HG03354 (cell line): ENCODE measurements around the gene ACSL3.
"Not testable (repeated sequence)": the region's sequence is repeated elsewhere in the genome, so short reads cannot be mapped to it uniquely, and the experiment has no call there.

Source experiments
- ATAC-seq: cut with Tn5 transposase; IDR thresholded peaks from one replicate; pipeline ENCODE4 v1.9.1; 2021; ENCODE audit warnings: mild to moderate bottlenecking; ENCODE audit not compliant: unreplicated experiment, poor library complexity, severe bottlenecking

Gene ACSL3

DNA sequence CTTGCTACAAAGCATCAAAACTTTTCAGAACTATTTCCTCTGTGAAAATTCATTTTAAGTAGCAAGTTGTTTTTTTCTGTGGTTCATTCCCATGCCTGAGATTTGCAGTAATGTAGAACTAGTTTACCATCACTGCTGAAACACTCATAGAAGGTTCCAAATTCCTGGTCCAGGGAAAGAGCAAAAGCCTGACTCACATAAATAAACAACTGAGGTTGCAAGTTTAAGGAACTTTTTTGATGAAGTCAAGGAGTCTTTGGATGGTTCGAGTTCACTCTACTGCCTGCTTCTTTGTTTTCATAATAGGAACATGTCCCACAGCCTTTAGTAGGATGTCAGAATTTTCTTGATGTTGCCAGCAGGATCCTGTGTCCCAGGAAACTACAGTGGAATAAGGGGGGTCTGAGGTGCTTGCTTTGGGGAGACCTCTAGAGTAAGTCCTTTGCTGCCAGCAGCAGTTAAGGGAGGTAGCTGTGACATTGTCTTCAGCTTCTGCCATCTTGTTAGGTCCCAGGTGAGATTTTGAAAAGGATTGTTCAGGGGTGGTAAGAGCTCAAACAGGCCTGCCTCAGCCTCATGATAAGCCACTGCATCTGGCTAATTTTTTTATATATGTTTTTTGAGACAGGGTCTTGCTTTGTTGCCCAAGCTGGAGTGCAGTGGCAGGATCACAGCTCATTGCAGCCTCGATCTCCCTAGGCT is 43.9 kb downstream of the ACSL3 start:
- no peak for ATAC-seq

DNA sequence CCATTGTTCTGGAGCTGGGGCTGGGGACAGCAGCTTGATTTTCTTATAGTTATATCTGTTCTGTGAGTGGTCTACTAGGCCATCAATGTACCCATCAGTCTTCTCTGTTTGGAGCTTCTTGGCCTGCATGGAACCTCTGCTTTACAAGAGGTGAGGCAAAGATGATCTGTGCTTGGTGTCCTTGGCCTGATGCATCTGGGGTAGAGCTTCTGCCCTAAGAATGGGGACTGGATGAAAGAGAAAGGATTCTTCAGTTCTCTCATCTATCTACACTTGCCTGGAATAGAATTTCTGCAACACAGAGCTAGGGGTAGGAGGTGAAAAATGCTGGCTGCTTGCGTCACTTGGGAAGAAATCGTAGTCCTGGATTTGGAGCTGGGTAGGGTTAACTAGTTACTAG is 46.2 kb downstream of the ACSL3 start:
- ATAC-seq: no peak

DNA sequence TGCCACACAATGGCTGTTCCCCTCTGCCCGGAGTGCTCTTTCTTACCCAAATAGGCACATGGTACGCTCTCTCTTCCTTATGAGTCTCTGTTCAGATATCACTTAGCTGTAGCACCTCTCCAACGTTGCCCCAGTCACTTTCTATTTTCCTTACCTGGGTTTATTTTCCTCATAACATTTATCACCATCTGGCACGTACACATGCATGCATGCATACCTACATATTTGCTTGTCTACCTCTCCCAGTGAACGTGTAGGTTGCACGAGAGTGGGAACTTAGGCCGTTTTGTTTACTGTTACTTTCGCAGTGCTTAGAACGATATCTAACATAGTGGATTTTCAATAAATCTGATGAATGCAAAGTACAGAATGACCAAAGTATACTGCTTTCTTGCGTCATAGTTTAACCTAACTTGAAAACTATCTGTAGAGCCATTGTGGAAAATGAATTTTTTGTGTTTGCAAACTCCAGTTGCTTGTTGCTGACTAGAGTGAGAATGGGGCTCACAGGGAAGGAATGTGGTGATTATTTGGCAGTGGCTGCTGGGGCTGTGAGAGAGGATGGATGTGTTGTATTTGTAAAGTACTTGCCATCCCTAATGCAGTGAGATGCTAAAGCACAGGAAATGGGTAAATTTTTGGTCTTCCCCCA is 47.1 kb downstream of the ACSL3 start:
- ATAC-seq: no peak

DNA sequence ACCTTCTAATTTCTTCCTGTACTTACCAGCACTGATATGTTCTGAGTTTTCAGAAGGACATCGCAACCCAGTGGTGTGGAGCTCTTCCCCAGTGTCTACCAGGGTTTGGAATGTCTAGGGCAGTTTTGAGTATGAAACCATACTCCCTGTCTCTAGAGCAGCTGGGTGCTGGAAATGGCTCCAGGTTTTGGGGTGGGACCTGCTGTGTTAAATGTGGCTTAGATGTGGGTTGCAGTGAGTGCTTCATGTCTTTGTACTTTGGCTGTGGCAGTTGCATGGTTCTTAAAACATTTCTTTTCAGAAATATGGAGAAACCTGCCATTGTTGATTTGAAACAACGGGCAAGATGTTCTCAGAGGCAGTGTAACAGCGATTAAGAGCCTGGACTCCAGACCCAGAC is 48.5 kb downstream of the ACSL3 start:
- no peak for ATAC-seq

DNA sequence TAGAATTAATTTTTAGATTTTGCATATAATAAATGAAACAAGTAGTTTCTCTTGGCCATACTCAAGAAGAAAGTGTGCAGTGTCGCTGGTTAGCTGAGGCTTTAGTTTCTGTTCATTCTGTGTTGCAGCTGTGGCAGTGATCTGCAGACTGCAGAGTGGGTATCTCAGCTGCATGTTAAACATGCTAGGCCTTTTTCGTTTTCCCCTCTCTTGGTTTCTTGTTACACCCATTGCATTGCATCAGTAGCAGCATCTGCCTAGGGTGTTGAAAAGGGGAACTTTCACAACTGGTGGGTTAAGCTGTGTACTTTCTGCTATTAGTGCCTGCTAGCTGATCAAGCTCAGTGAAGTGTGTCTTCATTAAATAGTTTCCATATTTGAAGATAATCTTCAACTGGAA is 51.3 kb downstream of the ACSL3 start:
- peak; percentile 97 for ATAC-seq

DNA sequence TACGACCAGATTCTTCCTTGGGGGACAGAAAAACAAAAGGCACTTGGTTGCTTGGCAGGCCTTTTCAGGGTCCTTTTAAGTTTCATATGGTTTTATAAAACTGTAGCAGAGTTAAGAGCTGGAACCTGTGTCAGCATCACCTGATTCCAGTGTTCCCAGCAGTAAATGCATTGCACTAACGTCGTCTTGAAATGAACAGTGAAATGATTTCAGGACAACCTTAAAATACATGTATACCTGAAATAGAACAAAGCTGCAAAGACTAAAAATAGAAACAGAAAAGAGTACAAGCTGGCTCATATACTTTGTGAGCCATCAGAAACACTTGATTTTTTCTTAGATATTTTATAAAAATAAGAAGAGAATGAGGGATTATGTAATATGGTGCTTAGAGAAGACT is 51.9 kb downstream of the ACSL3 start:
- peak; percentile 3 for ATAC-seq

DNA sequence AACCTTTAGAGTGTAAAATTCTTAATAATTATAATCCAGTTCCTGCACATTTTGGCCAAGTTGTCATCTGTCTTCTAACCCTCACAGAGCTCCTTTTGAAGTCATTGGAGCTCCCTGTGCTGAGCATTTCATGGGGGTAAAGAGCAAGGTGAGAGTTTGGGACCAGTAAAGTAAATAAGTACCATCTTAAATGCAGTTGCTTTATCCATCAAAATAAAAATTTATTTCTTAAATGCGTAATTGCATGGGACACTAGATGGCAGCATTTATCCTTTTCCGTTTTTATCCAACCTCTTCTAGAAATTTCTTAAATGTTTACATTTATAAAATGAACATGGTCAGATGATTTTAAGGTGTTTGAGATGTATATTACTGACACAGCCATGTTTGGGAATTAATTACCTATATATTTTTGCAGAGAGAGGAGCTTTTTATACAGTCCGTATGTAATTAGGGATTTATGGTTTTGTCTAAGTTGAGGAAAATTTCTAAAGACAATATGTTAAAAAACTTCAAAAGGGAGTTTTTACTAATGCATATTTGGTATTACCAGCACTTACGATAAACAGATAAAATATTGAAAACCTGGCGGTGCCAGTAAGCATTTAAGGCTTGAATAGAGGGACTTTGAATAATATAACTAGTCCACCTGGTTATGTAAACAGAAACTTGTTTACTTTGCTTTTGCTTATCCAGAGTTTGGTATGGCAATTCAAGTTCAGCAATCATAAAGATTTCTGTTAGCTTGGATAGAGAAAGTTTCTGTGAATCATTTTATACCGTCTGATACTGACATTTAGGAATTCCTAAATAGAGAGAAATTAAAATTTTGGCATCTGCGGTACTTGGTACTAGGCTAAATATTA is 54.5 kb downstream of the ACSL3 start:
- ATAC-seq: no peak

DNA sequence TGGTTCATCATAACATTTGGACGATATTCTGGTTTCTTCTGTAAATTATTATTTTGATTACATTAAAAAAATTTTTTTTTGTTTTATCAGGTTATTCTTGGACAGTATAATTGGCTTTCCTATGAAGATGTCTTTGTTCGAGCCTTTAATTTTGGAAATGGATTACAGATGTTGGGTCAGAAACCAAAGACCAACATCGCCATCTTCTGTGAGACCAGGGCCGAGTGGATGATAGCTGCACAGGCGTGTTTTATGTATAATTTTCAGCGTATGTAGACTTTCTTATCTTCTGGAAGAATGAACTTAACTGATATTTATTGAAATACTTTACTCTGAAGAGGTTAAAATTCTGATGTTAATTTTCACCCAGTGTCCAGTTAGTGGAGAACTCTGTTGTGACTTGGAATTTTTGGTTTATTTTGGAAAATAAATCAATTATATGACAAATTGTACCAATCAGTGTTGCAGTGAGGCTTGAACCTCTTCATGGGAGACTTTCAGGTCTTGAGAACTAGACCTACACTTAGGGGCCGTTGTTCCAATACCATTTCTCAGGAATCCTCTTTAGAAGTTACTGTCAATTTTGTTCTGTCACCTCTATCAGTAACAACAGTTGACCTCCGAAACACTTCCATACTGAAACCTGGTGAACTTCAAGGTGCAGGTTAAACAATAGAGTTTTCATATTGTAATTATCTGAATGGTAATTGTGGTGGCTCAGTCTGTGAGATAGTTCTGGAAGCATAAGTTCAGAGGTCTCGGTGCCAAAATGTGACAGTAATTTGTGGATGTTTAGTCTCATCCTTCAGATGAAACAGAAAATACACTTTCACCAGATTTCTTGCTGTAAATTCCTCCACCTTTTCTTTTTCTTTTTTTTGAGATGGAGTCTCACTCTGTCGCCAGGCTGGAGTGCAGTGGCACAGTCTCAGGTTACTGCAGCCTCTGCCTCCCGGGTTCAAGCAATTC is 55.7 kb downstream of the ACSL3 start:
- no peak for ATAC-seq

DNA sequence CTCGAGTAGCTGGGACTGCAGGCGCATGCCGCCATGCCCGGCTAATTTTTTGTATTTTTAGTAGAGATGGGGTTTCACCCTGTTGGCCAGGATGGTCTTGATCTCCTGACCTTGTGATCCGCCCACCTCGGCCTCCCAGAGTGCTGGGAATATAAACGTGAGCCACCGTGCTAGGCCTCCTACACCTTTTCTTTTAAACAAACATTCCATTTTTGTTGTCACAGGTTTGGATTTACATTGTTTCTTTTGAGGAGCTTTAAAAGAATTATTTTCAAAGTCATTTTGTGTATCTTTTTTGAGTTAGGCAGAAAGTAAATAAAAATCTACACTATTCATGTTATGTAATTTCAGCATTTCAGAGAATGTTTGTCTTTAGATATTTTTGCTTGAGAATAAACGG is 56.4 kb downstream of the ACSL3 start:
- not testable (repeated sequence) for ATAC-seq

DNA sequence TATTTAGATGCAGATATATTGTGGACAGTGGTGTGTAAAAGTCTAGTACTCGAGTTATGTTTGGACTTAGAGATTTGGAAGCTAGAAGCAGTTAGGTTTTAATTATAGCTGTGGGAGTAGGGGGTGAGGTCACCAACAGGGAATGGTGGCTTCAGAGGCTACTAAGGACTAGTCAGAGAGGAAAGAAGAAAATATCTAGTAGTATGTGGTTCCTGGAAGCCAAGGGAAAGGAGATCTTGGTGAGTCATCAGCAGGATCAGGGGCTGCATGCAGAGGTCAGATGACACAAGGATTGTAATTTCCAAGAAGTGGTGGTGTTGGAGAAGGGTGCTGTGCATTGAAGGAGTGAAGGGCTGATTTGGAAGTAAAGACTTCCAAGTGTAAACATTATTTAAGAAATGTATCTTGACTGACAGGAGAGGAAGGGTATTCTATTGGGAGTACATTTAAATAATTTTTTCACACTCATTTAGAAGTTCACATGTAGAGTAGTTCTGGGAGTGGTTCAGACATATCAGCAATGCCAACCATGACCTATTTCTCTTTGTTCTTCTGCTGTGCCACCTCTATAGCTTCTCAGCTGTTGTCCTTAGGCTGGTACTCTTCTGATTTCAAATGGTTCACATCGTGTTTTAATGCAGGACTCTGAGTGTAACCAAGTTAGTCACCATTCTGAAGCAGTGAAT is 59.1 kb downstream of the ACSL3 start:
- ATAC-seq: no peak

DNA sequence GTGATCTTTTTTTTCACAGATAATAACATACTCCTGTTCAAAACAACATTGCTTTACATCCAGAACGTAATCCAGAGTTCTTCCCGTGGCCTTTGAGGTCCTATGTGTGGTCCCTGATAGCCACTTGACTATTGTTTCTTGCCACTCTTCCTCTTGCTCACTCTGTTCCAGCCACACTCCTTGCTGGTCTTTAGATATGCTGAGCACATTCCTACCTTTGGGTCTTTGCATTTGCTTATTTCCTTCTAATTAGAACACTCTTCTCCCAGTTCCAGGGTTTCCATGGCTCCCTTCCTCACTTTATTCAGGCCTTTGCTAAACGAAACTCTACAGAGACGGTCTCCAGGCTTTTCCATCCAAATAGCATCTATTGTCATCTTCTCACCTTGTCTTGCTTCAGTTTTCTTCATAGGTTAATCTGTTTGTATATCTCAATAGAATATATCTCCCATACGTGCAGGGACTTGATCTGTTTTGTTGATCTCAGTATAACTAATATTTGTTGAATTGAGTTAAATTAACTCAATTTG is 59.9 kb downstream of the ACSL3 start:
- no peak for ATAC-seq

DNA sequence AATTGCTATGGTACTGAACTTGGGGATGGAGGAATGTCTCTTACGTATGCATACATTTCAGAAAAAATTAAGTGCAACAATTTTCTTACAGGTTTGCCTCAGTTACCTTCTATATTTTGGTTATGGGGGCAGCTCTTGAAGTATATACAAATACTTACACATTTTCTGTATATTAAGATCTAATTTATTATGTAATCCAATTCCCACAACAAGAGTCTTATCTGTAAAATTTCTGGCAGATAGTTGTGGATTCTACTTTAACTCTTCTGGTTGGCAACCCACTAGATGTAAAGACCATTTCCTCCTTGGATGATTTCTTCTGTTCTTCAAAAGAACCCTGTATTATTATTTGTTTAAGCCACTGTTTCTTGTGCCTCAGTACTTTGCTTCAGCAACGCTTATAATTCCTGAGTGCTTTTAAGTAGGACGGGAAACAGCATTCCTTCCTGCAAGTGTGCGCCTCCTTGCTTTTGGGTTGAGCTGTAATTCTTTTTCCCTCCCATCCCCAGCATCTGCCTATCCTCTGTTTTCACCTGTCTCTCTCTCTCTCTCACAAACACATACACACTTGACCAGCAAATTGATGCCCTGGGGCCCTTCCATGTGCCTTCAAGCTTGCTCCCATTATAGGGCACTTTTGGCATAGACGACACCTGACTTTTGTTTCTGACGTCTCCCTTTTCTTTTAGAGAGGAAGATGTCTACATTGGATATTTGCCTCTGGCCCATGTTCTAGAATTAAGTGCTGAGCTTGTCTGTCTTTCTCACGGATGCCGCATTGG is 61.4 kb downstream of the ACSL3 start:
- ATAC-seq: no peak

DNA sequence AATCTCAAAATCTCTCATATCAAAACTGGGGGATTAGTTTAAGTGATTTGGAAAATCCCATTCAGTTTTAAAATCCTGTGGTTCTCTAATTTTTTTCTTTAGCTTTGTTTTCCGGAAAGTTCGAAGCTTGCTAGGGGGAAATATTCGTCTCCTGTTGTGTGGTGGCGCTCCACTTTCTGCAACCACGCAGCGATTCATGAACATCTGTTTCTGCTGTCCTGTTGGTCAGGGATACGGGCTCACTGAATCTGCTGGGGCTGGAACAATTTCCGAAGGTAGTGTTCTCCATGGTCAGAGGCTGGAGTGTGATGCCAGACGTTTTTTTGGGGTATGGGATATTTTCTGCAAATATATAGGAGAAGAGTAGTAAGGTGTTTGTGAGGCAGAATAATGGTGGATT is 66.1 kb downstream of the ACSL3 start:
- no peak for ATAC-seq

DNA sequence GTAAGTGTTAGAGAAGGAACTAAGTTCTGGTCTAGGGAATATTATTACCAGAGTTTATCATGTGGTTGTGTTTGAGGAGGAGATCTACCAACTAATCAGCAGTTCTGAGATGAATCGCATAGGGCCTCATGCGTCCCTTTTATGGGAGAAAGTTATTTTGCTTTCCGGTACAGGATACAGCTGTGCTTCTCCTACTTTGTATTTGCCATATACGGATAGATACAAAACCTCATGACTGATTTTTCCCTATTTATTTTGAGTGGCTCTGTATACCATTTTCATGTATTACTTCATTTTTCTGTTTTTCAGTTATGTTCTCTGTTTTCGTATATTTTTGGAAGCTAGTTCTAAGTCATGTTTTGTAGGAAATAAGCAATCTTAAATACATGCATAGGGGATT is 66.8 kb downstream of the ACSL3 start:
- no peak for ATAC-seq

DNA sequence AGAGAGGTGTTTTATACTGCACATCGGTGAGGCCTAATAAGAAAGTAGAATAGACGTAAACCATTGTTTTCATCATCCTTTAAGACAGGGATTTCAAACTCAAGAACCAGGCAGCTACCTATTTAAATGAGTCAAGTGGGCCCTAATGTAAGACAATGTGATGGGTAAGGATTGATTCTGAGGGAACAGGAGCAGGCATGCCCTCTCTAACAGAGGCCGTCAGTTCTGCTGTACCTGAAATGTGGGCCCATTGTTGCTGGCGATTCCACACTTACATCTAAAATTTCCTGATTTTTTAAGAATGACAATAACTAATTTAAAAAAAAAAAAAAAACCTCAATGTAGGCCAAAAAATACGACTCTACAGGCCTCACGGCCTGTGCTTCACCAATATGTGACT is 67.5 kb downstream of the ACSL3 start:
- ATAC-seq: no peak

DNA sequence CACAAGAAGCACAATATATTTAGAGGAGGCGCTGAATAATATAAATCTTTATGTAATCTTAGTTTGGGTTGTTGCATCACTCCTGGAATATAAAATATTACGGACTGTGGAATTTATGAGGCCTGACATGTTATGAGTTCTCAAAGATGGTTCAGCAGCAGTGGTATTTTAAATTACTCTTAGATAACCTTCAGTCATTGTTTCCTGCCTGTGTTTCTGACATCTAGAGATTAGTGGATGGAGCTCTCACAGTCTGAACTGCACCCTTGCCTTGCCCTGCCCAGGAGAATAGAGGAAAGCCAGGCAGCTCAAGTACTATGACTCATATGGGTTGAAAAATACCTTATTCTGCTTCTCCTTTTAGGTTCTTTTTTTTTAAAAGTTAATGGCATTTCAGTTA is 70.0 kb downstream of the ACSL3 start:
- no peak for ATAC-seq

DNA sequence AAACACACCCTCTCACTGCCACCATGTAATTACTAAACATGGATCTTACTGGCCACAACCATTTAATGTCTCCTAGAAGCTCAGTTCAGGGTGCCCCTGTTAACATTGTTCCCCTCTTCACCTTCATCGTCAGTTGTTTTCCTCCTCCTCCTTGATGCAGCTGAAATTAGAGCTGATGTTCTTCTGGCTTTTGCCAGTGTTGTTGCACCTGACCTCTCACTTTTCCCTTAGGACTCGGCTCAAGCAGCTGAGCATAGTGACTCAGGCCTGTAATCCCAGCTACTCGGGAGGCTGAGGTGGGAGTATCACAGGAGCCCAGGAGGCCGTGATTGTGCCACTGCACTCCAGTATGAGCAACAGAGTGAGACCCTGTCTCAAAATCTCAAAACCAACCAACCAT is 70.8 kb downstream of the ACSL3 start:
- no peak for ATAC-seq

DNA sequence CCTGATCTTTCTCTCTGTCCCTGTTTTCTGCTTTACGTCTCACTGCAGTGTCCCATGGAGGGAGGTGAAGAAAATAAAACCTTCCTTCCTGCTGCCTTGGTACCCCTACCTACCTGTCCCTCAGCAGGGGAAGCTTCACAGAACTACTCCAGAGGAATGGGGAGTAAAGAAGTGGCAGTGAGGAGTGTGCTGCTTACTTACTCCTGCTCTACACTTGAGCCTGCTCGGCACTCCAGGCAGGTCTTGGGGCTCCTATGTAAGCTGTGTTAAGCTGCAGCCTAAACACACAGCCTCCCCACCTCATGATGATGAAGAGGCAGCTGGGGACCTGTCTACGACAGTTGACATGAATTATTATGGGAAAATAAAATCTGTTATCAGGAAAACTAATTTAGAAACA is 72.6 kb downstream of the ACSL3 start:
- no peak for ATAC-seq
